H9 (cell line): ENCODE data around the gene ASMTL. TPM values are rescaled to one million over a fixed set of nuclear protein-coding genes. Genes with fewer than 3 reads are reported as not detected.

ENCODE experiments used
- DNase-seq: peaks from one replicate; pipeline ENCODE4 v3.0.0-alpha.2; 2017
- H2AFZ ChIP-seq: one replicate; pipeline ENCODE4 v1.6.1; 2013; ENCODE audit warnings: mild to moderate bottlenecking, low read length, control low read depth, moderate library complexity
- H2AK5ac ChIP-seq: 2 replicates; pipeline ENCODE4 v1.6.1; 2013; ENCODE audit warnings: low read length, control low read depth, mixed read lengths; ENCODE audit not compliant: insufficient read length
- H2BK120ac ChIP-seq: one replicate; pipeline ENCODE4 v1.6.1; 2013; ENCODE audit warnings: low read depth, mild to moderate bottlenecking, low read length, control low read depth, inconsistent platforms; ENCODE audit not compliant: poor library complexity, severe bottlenecking
- H2BK12ac ChIP-seq: 2 replicates; pipeline ENCODE4 v1.6.1; 2013; ENCODE audit warnings: low read length, control low read depth, mixed read lengths, low read depth; ENCODE audit not compliant: insufficient read length
- H2BK15ac ChIP-seq: 2 replicates; pipeline ENCODE4 v1.6.1; 2013; ENCODE audit warnings: low read depth, low read length, control low read depth
- H2BK20ac ChIP-seq: one replicate; pipeline ENCODE4 v1.6.1; 2013; ENCODE audit warnings: low read depth, mild to moderate bottlenecking, low read length, control low read depth, inconsistent platforms; ENCODE audit not compliant: poor library complexity, severe bottlenecking
- H2BK5ac ChIP-seq: 2 replicates; pipeline ENCODE4 v1.6.1; 2013; ENCODE audit warnings: low read length, control low read depth, mixed read lengths; ENCODE audit not compliant: insufficient read length
- H3K14ac ChIP-seq: 2 replicates; pipeline ENCODE4 v1.6.1; 2013; ENCODE audit warnings: low read length, control low read depth; ENCODE audit not compliant: insufficient read depth
- H3K18ac ChIP-seq: 2 replicates; pipeline ENCODE4 v1.6.1; 2013; ENCODE audit warnings: low read depth, mild to moderate bottlenecking, mixed read lengths, low read length, control low read depth; ENCODE audit not compliant: insufficient read length
- H3K23ac ChIP-seq: 2 replicates; pipeline ENCODE4 v1.6.1; 2013; ENCODE audit warnings: low read length, control low read depth, mixed read lengths, low read depth; ENCODE audit not compliant: insufficient read length
- H3K23me2 ChIP-seq: 2 replicates; pipeline ENCODE4 v1.6.1; 2013; ENCODE audit warnings: low read depth, mild to moderate bottlenecking, mixed read lengths, low read length, control low read depth; ENCODE audit not compliant: insufficient read length, poor library complexity, severe bottlenecking
- H3K27ac ChIP-seq: 2 replicates; pipeline ENCODE4 v1.5.1; 2013; ENCODE audit warnings: low read length, control low read depth, mixed read lengths, low read depth; ENCODE audit not compliant: insufficient read length
- H3K27me3 ChIP-seq: 2 replicates; pipeline ENCODE4 v1.6.1; 2013; ENCODE audit warnings: low read length, control low read depth, inconsistent platforms; ENCODE audit not compliant: insufficient read depth
- H3K4ac ChIP-seq: 2 replicates; pipeline ENCODE4 v1.6.1; 2013; ENCODE audit warnings: low read depth, mild to moderate bottlenecking, control low read depth, inconsistent platforms, low read length, moderate library complexity
- H3K4me1 ChIP-seq: 2 replicates; pipeline ENCODE4 v1.6.1; 2013; ENCODE audit warnings: low read length, control low read depth, inconsistent platforms; ENCODE audit not compliant: insufficient read depth
- H3K4me2 ChIP-seq: 2 replicates; pipeline ENCODE4 v1.6.1; 2013; ENCODE audit warnings: low read length, control low read depth, mixed read lengths; ENCODE audit not compliant: insufficient read length, insufficient read depth
- H3K56ac ChIP-seq: 2 replicates; pipeline ENCODE4 v1.6.1; 2013; ENCODE audit warnings: low read depth, mild to moderate bottlenecking, mixed read lengths, low read length, control low read depth; ENCODE audit not compliant: insufficient read length
- H3K79me1 ChIP-seq: 2 replicates; pipeline ENCODE4 v1.6.1; 2013; ENCODE audit warnings: low read depth, mild to moderate bottlenecking, moderate library complexity, low read length, control low read depth, inconsistent platforms; ENCODE audit not compliant: insufficient read depth, poor library complexity, severe bottlenecking
- H3K79me2 ChIP-seq: 2 replicates; pipeline ENCODE4 v1.6.1; 2013; ENCODE audit warnings: low read length, control low read depth, inconsistent platforms; ENCODE audit not compliant: insufficient read depth
- H3K9ac ChIP-seq: 2 replicates; pipeline ENCODE4 v1.6.1; 2013; ENCODE audit warnings: low read length, control low read depth, mixed read lengths; ENCODE audit not compliant: insufficient read length; ENCODE audit errors: extremely low read depth
- H3K9me3 ChIP-seq: one replicate; pipeline ENCODE4 v1.6.1; 2013; ENCODE audit warnings: low read depth, low read length, inconsistent platforms; ENCODE audit not compliant: control insufficient read depth
- H3T11ph ChIP-seq: one replicate; pipeline ENCODE4 v1.6.1; 2013; ENCODE audit warnings: mild to moderate bottlenecking, low read length, control low read depth, inconsistent platforms
- H4K20me1 ChIP-seq: one replicate; pipeline ENCODE4 v1.6.1; 2013; ENCODE audit not compliant: control insufficient read depth, insufficient read length, insufficient read depth
- H4K5ac ChIP-seq: 2 replicates; pipeline ENCODE4 v1.6.1; 2013; ENCODE audit warnings: low read depth, mild to moderate bottlenecking, mixed read lengths, low read length, control low read depth; ENCODE audit not compliant: insufficient read length
- H4K8ac ChIP-seq: replicated peaks from 2 replicates; pipeline ENCODE4 v1.6.1; 2013; ENCODE audit warnings: low read length, control low read depth, mixed read lengths, low read depth; ENCODE audit not compliant: insufficient read length
- H4K91ac ChIP-seq: 2 replicates; pipeline ENCODE4 v1.6.1; 2013; ENCODE audit warnings: low read depth, mild to moderate bottlenecking, moderate library complexity, mixed read lengths, low read length, control low read depth; ENCODE audit not compliant: insufficient read length
- H3K27ac Mint-ChIP-seq, 3 experiments: 2 replicates in 2 of 3; 3 replicates in 1 of 3; pipeline ENCODE4 v1.8.0; 2020 to 2021; ENCODE audit warnings: mixed read lengths in 3 of 3, mild to moderate bottlenecking in 1 of 3, moderate library complexity in 1 of 3
- H3K27me3 Mint-ChIP-seq: 2 replicates; pipeline ENCODE4 v1.8.0; 2021; ENCODE audit warnings: low read depth, mild to moderate bottlenecking, moderate library complexity, mixed read lengths
- H3K36me3 Mint-ChIP-seq, 3 experiments: 2 replicates in 2 of 3; 3 replicates in 1 of 3; pipeline ENCODE4 v1.8.0; 2020 to 2021; ENCODE audit warnings: low read depth in 3 of 3, mixed read lengths in 3 of 3; ENCODE audit not compliant: insufficient read depth in 1 of 3
- H3K4me1 Mint-ChIP-seq, 2 experiments: 2 replicates each; pipeline ENCODE4 v1.8.0; 2020; ENCODE audit warnings: mixed read lengths in 2 of 2
- H3K4me3 Mint-ChIP-seq, 2 experiments: 2 replicates in 1 of 2; 3 replicates in 1 of 2; pipeline ENCODE4 v1.8.0; 2020 to 2021; ENCODE audit warnings: mild to moderate bottlenecking in 2 of 2, mixed read lengths in 2 of 2, moderate library complexity in 1 of 2
- H3K9me3 Mint-ChIP-seq, 2 experiments: 2 replicates in 1 of 2; 3 replicates in 1 of 2; pipeline ENCODE4 v1.8.0; 2020; ENCODE audit warnings: mild to moderate bottlenecking in 2 of 2, mixed read lengths in 2 of 2, moderate library complexity in 1 of 2
- WGBS: extraction: QIAGEN DNeasy Blood & Tissue Kit; methylation state at CpG from one replicate; pipeline ENCODE4 v1.1.7; 2013; ENCODE audit warnings: missing lambda C conversion rate, low lambda C conversion rate, mixed read lengths; ENCODE audit not compliant: insufficient read length; ENCODE audit errors: extremely low coverage; 5-methylcytosine and 5-hydroxymethylcytosine counted together
- total RNA-seq: library from RNA; stranded (reverse); gene quantifications from 2 replicates; pipeline ENCODE4 v1.2.1, GENCODE V29; 2021
- TF ChIP-seq, protein P1 (sequence below): fragments of 200-600 bp; sonication (generic); conservative IDR thresholded peaks from 3 replicates; pipeline ENCODE4 v1.8.0; 2021; ENCODE audit warnings: antibody characterized with exemption, mild to moderate bottlenecking

Gene ASMTL
- total RNA-seq, 1 experiment from 2014 or later, result 59.8 TPM

DNA sequence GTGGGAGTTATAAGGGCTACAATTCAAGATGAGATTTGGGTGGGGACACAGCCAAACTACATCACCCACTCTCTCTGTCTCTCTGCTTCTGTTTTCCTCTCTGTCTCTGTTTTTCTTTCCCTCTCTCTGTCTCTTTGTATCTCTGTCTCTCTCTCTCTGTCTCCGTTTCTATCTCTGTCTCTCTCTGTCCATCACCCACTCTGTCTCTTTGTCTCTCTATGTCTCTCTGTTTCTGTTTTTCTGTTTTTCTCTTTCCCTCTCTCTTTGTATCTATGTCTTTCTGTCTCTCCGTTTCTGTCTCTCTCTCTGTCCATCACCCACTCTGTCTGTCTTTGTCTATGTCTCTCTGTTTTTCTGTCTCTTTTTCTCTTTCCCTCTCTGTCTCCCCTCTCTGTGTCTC lies 90.8 kb downstream of the ASMTL start:
- Mint-ChIP-seq H3K4me1 (peaks cover 0 to 10% of the 10 kb centered on the region in 2 experiments; a peak in 2 of 4 replicates), H3K4me3 (no peak overlapping the region), H3K27me3 (peaks cover 2% of the 10 kb centered on the region; the same call in 1 of the 2 replicates), H3K36me3 (peaks cover 18 to 40% (median 34%) of the 10 kb centered on the region in 3 experiments; a peak in 6 of 7 replicates), H3K9me3 (peaks cover 2 to 4% of the 10 kb centered on the region in 2 experiments; a peak in 2 of 5 replicates), H3K27ac (no peak overlapping the region; a peak in 1 of 7 replicates)
- no peak overlapping the region for H2BK15ac ChIP-seq
- no peak overlapping the region for H2BK20ac ChIP-seq
- H3K27ac ChIP-seq, result no peak overlapping the region
- no peak overlapping the region for H2BK120ac ChIP-seq
- TF ChIP-seq, protein P1, sequence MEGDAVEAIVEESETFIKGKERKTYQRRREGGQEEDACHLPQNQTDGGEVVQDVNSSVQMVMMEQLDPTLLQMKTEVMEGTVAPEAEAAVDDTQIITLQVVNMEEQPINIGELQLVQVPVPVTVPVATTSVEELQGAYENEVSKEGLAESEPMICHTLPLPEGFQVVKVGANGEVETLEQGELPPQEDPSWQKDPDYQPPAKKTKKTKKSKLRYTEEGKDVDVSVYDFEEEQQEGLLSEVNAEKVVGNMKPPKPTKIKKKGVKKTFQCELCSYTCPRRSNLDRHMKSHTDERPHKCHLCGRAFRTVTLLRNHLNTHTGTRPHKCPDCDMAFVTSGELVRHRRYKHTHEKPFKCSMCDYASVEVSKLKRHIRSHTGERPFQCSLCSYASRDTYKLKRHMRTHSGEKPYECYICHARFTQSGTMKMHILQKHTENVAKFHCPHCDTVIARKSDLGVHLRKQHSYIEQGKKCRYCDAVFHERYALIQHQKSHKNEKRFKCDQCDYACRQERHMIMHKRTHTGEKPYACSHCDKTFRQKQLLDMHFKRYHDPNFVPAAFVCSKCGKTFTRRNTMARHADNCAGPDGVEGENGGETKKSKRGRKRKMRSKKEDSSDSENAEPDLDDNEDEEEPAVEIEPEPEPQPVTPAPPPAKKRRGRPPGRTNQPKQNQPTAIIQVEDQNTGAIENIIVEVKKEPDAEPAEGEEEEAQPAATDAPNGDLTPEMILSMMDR, result no peak
- WGBS, result no CpG with 5 or more reads among the region's 2 CpGs
- no peaks in the 10 kb centered on the region for H3K79me1 ChIP-seq
- no peak overlapping the region for H2BK12ac ChIP-seq
- H3K56ac ChIP-seq, result no peak overlapping the region
- H3T11ph ChIP-seq, result no peak overlapping the region
- H4K20me1 ChIP-seq, result no peaks in the 10 kb centered on the region
- no peaks in the 10 kb centered on the region for H3K9me3 ChIP-seq
- H3K4me1 ChIP-seq, result no peaks in the 10 kb centered on the region
- H3K79me2 ChIP-seq, result no peaks in the 10 kb centered on the region
- H3K4me2 ChIP-seq, result no peak overlapping the region
- H3K18ac ChIP-seq, result no peak overlapping the region
- H3K23ac ChIP-seq, result no peak overlapping the region
- H3K9ac ChIP-seq, result no peak overlapping the region
- H4K5ac ChIP-seq, result no peak overlapping the region
- no peaks in the 10 kb centered on the region for H3K23me2 ChIP-seq
- H3K14ac ChIP-seq, result no peak overlapping the region
- no peak overlapping the region for H4K8ac ChIP-seq
- DNase-seq, result no peak
- no peak overlapping the region for H2BK5ac ChIP-seq
- no peak overlapping the region for H2AK5ac ChIP-seq
- H3K27me3 ChIP-seq, result no peaks in the 10 kb centered on the region
- H3K4ac ChIP-seq, result no peak overlapping the region
- H2AFZ ChIP-seq, result no peak overlapping the region
- H4K91ac ChIP-seq, result no peak overlapping the region
